ENCODE results near the gene ERC1.

DNA sequence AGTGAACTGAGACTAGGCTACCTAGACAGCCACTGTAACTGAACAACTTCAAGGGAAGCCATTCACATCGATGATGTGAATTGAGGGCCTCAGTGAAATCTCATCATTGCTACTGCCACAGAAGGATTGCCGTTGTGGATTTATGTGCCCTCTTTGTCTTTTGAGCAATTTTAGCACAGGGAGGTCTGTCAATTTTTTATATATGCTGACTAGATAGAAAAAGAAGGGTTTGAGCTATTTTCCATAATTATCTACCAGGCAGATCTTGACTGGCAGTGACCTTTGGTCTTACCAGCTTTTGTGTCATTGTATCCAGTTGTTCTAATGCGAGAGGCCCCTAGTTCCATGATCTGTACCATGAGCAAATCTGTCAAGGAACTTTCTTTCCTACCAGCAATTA, 179.4 kb downstream of the ERC1 start:
- TF ChIP-seq, protein P1, sequence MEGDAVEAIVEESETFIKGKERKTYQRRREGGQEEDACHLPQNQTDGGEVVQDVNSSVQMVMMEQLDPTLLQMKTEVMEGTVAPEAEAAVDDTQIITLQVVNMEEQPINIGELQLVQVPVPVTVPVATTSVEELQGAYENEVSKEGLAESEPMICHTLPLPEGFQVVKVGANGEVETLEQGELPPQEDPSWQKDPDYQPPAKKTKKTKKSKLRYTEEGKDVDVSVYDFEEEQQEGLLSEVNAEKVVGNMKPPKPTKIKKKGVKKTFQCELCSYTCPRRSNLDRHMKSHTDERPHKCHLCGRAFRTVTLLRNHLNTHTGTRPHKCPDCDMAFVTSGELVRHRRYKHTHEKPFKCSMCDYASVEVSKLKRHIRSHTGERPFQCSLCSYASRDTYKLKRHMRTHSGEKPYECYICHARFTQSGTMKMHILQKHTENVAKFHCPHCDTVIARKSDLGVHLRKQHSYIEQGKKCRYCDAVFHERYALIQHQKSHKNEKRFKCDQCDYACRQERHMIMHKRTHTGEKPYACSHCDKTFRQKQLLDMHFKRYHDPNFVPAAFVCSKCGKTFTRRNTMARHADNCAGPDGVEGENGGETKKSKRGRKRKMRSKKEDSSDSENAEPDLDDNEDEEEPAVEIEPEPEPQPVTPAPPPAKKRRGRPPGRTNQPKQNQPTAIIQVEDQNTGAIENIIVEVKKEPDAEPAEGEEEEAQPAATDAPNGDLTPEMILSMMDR (IDR thresholded peaks at IDR 0.05) = no peak
- TF ChIP-seq POLR2A (IDR thresholded peaks at IDR 0.05) = no peak

Measured in uterus (tissue), 2 donors.